HG03280 (cell line): ENCODE results near the gene SRGAP2C.
"Not testable (repeated sequence)": the region's sequence is repeated elsewhere in the genome, so short reads cannot be mapped to it uniquely, and the experiment has no call there.

Experiments used
- ATAC-seq: cut with Tn5 transposase; IDR thresholded peaks from one replicate; pipeline ENCODE4 v1.9.1; 2021; ENCODE audit warnings: mild to moderate bottlenecking, moderate library complexity; ENCODE audit not compliant: unreplicated experiment

Gene SRGAP2C

GRCh38 chr1:121184290-121185127 lies at the start of gene SRGAP2C, which contains the start of gene FAM72B:
Gene SRGAP2C, plus strand, starts transcription at chr1:121184975. Its CDS starts 2,472 bp downstream, at chr1:121187447.
Gene FAM72B, minus strand, starts transcription at chr1:121184340. Its CDS starts 851 bp downstream, at chr1:121183489.
- peak; percentile 85 for ATAC-seq

GRCh38 chr1:121140393-121140792 lies 44.4 kb upstream of the SRGAP2C start:
- not testable (repeated sequence) for ATAC-seq

GRCh38 chr1:121148489-121149190 lies 36.1 kb upstream of the SRGAP2C start:
- not testable (repeated sequence) for ATAC-seq

GRCh38 chr1:121151294-121151693 lies 33.5 kb upstream of the SRGAP2C start:
- not testable (repeated sequence) for ATAC-seq

GRCh38 chr1:121152788-121153187 lies 32.0 kb upstream of the SRGAP2C start:
- ATAC-seq: not testable (repeated sequence)

GRCh38 chr1:121154811-121155210 lies 30.0 kb upstream of the SRGAP2C start:
- not testable (repeated sequence) for ATAC-seq

- ATAC-seq: not testable (repeated sequence)
These were observed 29.0 kb upstream of the SRGAP2C start for GRCh38 chr1:121155671-121156358.

- ATAC-seq: not testable (repeated sequence)
These were observed 27.7 kb upstream of the SRGAP2C start for GRCh38 chr1:121156958-121157603.

- ATAC-seq: not testable (repeated sequence)
These were observed 27.2 kb upstream of the SRGAP2C start for GRCh38 chr1:121157609-121158008.

- not testable (repeated sequence) for ATAC-seq
These were observed 24.7 kb upstream of the SRGAP2C start for GRCh38 chr1:121160118-121160517.

- ATAC-seq: not testable (repeated sequence)
These were observed 23.4 kb upstream of the SRGAP2C start for GRCh38 chr1:121161199-121161901.

- not testable (repeated sequence) for ATAC-seq
These were observed 20.7 kb upstream of the SRGAP2C start for GRCh38 chr1:121163850-121164757.

- ATAC-seq: not testable (repeated sequence)
These were observed 19.5 kb upstream of the SRGAP2C start for GRCh38 chr1:121165296-121165695.

GRCh38 chr1:121167225-121167738 lies 17.5 kb upstream of the SRGAP2C start:
- not testable (repeated sequence) for ATAC-seq

GRCh38 chr1:121168152-121168668 lies 16.6 kb upstream of the SRGAP2C start:
- not testable (repeated sequence) for ATAC-seq

- not testable (repeated sequence) for ATAC-seq
These were observed 8.1 kb upstream of the SRGAP2C start for GRCh38 chr1:121176649-121177048.

- ATAC-seq: not testable (repeated sequence)
These were observed 6.6 kb upstream of the SRGAP2C start for GRCh38 chr1:121178197-121178596.

- ATAC-seq: not testable (repeated sequence)
These were observed 908 bp upstream of the SRGAP2C start for GRCh38 chr1:121183867-121184266.
